Lung (tissue), 12 donors: ENCODE results near the gene BRD9. TPM values are rescaled to one million over a fixed set of nuclear protein-coding genes. Genes with fewer than 3 reads are reported as not detected.

ENCODE experiments used
- ATAC-seq: fragments of 200-7000 bp; cut with Tn5 transposase; one replicate; pipeline ENCODE4 v1.9.1; 2020; ENCODE audit warnings: moderate number of reproducible peaks; ENCODE audit not compliant: insufficient read depth, low FRiP score
- DNase-seq, 3 donors: peaks; one replicate each; pipeline ENCODE4 v3.0.0-alpha.2; 2013 to 2017
- H3K27ac ChIP-seq, 2 donors: one replicate each; pipeline ENCODE4 v1.5.1; 2013; ENCODE audit warnings: mild to moderate bottlenecking in 2 of 2, moderate library complexity in 2 of 2, control low read depth in 1 of 2, inconsistent platforms in 1 of 2, low read depth in 1 of 2, low read length in 1 of 2
- H3K27me3 ChIP-seq, 3 donors: one replicate each; pipeline ENCODE4 v1.5.1; 2013; ENCODE audit warnings: low read length in 2 of 3; ENCODE audit not compliant: control insufficient read depth in 3 of 3, insufficient read depth in 3 of 3
- H3K36me3 ChIP-seq, 4 donors: one replicate each; pipeline ENCODE4 v1.5.1; 2013; ENCODE audit warnings: low read length in 4 of 4, mild to moderate bottlenecking in 1 of 4, moderate library complexity in 1 of 4; ENCODE audit not compliant: control insufficient read depth in 4 of 4, insufficient read depth in 4 of 4
- H3K4me1 ChIP-seq, 5 donors: one replicate each; pipeline ENCODE4 v1.5.1; 2013; ENCODE audit warnings: low read length in 5 of 5, mild to moderate bottlenecking in 2 of 5, moderate library complexity in 1 of 5; ENCODE audit not compliant: control insufficient read depth in 5 of 5, insufficient read depth in 5 of 5
- H3K4me3 ChIP-seq: one replicate; pipeline ENCODE4 v1.5.1; 2013; ENCODE audit warnings: mild to moderate bottlenecking, control low read depth, moderate library complexity
- H3K9ac ChIP-seq, 2 donors: one replicate each; pipeline ENCODE4 v1.5.1; 2013; ENCODE audit warnings: low read length in 2 of 2, control low read depth in 1 of 2; ENCODE audit not compliant: insufficient read depth in 1 of 2
- H3K9me3 ChIP-seq, 4 donors: one replicate each; pipeline ENCODE4 v1.5.1; 2013; ENCODE audit warnings: low read length in 3 of 4, mild to moderate bottlenecking in 1 of 4, moderate library complexity in 1 of 4; ENCODE audit not compliant: control insufficient read depth in 4 of 4, insufficient read depth in 3 of 4
- CTCF ChIP-seq: IDR thresholded peaks from 2 replicates; pipeline ENCODE4 v1.5.1; 2012; ENCODE audit warnings: mild to moderate bottlenecking; ENCODE audit errors: control extremely low read depth, extremely low read depth
- WGBS, 2 donors: extraction: QIAGEN DNeasy Blood & Tissue Kit; methylation state at CpG; one replicate each; pipeline ENCODE4 v1.1.7; 2013; 5-methylcytosine and 5-hydroxymethylcytosine counted together
- polyA plus RNA-seq, 2 donors: library from polyadenylated mRNA; stranded (reverse); fragments of 200-250 nt; gene quantifications; one replicate each; pipeline ENCODE4 v1.2.1, GENCODE V29; 2013
- total RNA-seq, 2 donors: library from RNA; depleted of rRNA in 1 of 2; stranded (reverse); fragments of >200 nt in 1 of 2; gene quantifications; one replicate each; pipeline ENCODE4 v1.2.1, GENCODE V29; 2014 to 2021
- donor health status: control.
- donor health status: control.
- donor health status: Bipolar disorder and iron deficiency.
- donor health status: healthy.
- donor health status: DM: yes; HTN: yes; CAD: no.

The BRD9 gene
- total and polyA plus RNA-seq, 4 donors = 24.3 to 69.7 (median 37.3) TPM

DNA sequence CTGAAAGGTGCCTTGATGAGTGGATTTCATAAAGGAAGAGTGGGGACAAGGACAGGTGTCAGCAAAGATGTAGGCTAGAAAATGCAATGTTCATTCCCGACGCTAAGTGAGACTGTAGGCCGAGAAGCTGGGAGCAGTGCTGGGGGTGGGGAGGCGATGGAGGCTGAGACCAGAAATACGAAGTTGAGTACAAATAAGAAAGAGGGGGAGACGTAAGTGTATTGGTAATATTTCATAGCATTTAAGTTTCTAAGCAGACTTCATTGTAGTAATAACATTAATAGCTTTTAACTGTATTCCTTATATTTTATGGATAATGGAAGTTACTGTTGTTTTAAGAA, 11.1 kb upstream of the BRD9 start:
- H3K9ac ChIP-seq = no peak overlapping the region
- no peak for ATAC-seq
- peaks cover 0 to 3% (median 0%) of the 10 kb centered on the region in 5 donors for H3K4me1 ChIP-seq
- H3K36me3 ChIP-seq = peaks cover 0 to 12% (median 4%) of the 10 kb centered on the region in 4 donors
- H3K9me3 ChIP-seq = no peaks in the 10 kb centered on the region
- DNase-seq = no peak
- no peaks in the 10 kb centered on the region for H3K27me3 ChIP-seq
- no peak overlapping the region for H3K4me3 ChIP-seq
- H3K27ac ChIP-seq = no peak overlapping the region
- TF ChIP-seq CTCF = no peak
- WGBS, 2 donors = 94 to 97% methylated on average over 6 of the region's 6 CpGs

- no peak overlapping the region for H3K27ac ChIP-seq
- no peak for ATAC-seq
- no peak for DNase-seq
Measured at GRCh38 chr5:902129-902916, 9.7 kb upstream of the BRD9 start.

DNA sequence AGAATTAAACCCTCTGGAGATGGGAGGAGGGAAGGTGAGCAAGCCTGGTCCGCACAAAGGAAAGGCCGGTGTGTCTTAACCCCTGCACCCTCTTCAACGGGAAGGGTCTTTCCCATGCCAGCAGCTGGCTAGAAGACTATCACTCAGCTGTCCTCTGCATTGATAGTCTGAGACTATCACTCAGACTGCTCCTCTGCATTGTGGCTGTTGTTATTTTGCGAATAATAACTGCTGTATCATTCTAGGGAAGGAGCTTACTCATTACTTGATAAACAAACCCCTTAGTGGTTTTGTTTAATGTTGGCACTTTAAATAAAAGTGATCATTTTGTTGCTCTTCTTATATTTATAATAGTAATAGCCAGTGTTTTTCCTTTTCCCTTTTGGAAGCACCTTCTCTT, 8.2 kb upstream of the BRD9 start:
- peaks cover 0 to 3% (median 0%) of the 10 kb centered on the region in 5 donors for H3K4me1 ChIP-seq
- H3K36me3 ChIP-seq = peaks cover 0 to 6% (median 2%) of the 10 kb centered on the region in 4 donors
- no peak for ATAC-seq
- H3K9ac ChIP-seq = no peak overlapping the region
- DNase-seq = no peak
- WGBS, 2 donors = 92 to 95% methylated on average over 4 of the region's 4 CpGs
- no peaks in the 10 kb centered on the region for H3K27me3 ChIP-seq
- H3K4me3 ChIP-seq = no peak overlapping the region
- no peak for TF ChIP-seq CTCF
- no peak overlapping the region for H3K27ac ChIP-seq
- no peaks in the 10 kb centered on the region for H3K9me3 ChIP-seq

More at GRCh38 chr5:902129-902916, 9.7 kb upstream of the BRD9 start:
- Histone ChIP-seq H3K9me3 (no peaks in the 10 kb centered on the region), H3K36me3 (peaks cover 0 to 6% (median 2%) of the 10 kb centered on the region in 4 donors), H3K27me3 (no peaks in the 10 kb centered on the region), H3K4me1 (peaks cover 0 to 3% (median 0%) of the 10 kb centered on the region in 5 donors), H3K4me3 (no peak overlapping the region), H3K9ac (no peak overlapping the region)
- TF ChIP-seq CTCF = no peak
- 84 to 91% methylated on average over 16 of the region's 16 CpGs for WGBS, 2 donors
